Central memory CD4-positive, alpha-beta T cell (primary cell): ENCODE results near the gene MTFR1L.

Source experiments
- DNase-seq: peaks from one replicate; pipeline ENCODE4 v3.0.0; 2022

The MTFR1L gene

DNA sequence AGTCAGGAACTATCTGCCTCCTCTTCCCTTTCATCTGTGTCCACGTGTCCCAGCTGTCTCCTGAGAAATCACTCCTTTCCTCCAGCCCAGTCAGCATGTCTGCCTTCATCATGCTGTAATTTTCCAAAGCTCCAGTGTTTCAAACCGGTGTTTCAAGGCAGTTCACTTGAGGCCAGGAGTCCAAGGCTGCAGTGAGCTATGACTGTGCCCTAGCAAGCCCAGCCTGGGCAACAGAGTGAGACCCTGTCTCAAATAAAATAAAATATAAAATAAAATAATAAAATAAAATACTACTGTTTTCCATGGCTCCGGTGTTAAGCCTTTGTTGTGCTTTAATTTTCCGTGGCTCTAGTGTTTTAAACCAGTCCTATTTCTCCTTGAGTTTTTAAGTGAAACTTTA, 27.6 kb upstream of the MTFR1L start:
- no peak for DNase-seq

DNA sequence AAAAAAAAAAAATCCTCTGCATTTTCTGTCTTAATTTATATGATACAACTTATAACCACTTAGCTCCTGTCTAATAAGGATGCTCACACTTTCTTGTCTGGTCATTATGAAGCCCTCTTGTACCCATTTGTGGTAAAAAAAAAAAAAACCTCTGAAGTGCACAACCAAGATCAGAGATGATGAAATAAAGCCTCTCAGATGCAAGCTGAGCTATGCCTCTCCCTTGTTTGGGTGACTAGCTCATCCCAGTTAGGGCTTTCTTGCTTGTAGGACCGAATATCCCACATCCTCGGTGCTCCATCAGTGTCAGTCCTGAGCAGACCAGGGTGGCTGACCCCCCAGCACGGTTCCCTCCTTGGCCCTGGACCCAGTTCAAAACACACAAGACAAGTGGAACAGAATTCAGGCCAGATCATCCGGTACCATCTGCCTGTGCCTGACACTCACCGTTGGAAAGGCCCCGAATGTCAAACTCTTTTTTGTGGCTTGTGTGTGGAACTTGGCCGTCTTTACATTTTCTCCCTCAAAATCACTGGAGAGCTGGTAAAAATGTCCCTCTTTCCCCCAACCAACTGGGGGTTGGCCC, 26.1 kb upstream of the MTFR1L start:
- DNase-seq, result no peak

DNA sequence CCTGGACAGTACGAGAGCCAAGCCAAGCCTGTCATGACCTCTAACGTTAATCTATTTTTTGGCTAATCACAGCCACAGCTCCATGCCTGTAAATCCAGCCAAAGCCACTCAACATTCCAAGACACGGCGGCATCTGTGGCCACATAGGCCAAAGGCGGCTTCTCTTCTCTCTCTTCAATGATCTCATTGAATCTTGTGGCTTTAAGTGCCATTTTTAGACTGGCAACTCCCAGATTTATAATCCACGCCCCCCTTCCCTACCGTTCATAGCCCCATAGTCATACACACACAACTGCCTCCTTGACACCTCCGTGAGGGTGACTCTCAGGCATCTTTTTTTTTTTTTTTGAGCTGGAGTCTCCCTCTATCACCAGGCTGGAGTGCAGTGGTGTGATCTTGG, 25.4 kb upstream of the MTFR1L start:
- no peak for DNase-seq

DNA sequence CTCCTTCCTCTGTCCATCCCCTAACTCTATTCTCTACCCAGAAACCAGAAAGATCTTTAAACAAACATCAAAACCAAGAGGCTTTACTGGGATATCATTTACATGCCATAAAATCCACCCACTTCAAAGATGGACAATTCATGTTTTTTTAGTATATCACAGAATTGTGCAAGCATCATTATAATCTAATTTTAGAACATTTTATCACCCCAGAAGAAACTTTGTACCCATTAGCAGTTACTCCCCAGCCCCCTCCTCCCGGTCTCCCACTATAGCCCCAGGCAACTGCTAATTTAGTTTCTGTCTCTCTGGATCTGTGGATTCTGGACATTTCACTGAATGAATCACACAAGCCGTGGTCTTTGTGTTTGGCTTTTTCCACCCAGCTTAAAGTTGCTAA, 24.5 kb upstream of the MTFR1L start:
- DNase-seq, result no peak

DNA sequence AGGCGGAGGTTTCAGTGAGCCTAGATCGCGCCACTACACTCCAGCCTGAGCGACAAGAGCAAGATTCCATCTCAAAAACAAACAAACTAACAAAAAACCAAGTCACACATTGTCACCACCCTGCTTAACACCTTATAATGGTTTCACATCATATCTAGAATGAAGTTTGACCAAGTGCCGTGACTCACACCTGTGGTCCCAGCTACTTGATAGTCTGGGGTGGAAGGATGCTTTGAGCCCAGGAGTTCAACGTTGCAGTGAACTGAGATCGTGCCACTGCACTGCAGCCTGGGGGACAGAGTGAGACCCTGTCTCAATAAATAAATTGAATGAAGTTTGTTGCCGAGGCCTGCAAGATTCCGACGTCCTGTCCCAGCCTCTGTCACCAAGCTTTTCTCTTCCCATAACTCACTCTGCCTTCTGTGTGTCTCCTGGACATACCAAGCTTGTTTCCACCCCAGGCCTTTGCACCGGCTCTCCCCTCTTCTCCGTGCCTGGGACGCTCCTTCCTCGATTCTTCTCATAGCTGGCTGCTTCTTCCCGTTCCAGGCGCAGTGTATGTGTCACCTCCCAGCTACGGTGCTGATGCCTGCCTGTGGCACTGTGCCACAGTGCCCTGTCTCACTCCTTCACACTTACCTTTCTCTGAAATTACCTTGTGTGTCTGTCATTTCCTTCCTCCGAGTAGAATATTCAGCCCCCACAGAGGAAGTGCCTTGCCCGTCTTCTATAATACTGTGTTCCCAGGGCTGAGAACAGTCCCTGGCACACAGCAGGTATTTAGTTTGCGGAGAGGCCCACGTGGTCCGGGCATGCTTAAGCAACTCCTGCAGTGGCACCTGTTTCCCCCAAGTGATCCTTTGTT, 23.6 kb upstream of the MTFR1L start:
- DNase-seq, result no peak

DNA sequence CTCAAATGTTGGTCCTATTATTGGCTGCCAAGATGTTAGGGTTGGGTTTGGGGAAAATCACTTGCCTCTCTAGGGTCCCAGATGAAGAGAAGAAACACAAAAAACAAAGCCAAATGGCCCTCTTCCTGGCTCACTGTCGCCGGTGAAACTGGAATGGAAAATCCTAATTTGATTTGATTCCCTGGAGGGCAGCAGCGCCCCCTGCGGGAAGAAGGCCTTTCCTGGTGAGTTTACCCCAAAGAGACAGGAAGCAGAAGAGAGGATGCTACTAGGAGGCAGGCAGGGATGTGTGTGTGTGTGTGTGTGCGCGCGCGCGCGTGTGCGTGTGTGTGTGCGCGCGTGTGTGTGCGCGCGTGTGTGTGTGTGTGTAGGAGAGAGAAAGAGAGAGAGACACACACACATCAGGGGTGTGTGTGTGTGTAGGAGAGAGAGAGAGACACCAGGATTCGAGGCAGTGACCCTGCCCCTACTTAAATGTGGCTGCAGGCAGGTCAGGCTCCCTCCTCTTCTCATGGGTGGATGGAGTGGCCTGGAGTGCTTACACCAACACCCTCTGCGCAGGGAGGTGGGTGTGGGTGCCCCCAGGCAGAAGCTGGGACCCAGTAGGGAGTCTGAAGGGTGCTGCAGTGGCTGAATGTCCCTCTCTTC, 22.8 kb upstream of the MTFR1L start:
- DNase-seq, result peak; percentile 80

DNA sequence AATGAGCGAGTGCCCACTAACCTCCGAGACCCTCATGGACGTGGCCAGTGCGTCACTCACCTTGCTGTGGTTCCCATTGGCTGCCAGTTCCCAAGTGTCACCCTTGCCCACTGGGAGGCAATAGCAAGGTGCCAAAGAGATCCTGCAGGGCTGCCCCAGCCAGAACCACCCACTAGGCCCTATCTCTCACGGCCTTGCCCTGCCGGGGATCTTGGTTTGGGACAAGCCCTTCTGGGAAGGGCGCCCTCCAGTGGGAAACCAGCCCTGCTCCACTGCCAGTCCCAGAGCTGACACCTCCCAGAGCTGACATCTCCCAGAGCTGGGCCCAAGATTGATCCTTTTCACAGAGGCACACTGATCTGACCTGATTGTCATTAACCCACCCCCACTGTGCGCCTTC, 21.8 kb upstream of the MTFR1L start:
- no peak for DNase-seq

DNA sequence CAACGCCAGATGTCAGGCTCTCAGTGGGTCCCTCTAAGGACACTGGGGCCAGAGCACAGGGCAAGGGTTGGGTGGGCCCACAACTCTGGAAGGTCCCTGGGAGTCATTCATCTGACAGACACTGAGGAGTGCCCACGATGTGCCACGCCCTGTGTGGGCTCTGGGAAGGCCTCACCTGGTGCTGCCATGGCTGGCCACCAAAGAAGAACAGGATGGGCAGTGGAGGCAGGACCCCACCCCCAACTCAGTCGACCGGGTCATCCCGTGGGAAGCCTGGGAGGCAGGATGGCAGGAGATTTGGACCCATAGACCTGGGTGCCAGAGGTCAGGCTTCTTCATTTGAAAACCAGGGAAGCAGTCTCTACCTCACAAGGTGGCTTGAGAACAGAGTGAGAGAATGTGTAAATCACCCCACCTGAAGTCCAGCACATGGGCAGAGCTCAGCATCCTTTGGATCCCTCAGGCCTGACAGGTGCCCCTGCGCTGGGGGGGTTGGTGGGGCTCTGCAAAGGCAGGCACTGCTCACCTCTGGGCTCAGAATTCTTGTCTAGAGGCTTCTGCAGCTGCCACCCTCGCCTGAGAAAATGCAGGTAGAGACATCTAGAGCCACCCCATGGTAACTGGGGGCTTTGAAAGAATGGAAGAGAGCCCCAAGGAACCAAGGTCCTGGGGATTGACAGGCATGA, 20.9 kb upstream of the MTFR1L start:
- no peak for DNase-seq

DNA sequence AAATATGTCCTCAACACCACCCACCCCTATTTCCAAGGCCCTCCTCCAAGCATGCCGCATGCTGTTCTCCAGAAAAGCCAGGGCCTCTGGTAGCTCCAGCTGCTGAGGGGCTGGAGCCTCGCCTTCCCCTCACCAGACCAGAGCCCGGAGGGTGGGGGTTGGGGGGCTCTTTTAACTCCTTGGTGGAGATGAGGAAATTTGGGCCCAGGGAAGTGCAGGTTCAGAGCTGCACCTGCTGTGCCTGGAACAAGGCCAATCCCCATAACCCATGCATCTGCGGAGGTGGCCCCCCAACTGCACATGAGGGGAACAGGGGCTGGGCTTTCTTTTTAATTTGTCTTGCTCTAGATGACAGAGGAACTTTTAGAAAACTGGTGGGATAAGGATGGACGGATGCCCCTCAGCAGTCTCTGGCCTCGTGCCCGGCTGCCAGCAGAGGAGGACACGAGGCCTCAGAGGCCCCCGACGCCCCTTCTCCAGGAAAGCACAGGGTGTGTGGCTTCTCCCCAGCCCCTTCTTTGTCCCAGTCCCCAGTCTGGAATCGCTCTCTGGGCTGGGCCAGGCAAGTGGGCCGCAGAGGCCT, 20.3 kb upstream of the MTFR1L start:
- DNase-seq, result no peak

DNA sequence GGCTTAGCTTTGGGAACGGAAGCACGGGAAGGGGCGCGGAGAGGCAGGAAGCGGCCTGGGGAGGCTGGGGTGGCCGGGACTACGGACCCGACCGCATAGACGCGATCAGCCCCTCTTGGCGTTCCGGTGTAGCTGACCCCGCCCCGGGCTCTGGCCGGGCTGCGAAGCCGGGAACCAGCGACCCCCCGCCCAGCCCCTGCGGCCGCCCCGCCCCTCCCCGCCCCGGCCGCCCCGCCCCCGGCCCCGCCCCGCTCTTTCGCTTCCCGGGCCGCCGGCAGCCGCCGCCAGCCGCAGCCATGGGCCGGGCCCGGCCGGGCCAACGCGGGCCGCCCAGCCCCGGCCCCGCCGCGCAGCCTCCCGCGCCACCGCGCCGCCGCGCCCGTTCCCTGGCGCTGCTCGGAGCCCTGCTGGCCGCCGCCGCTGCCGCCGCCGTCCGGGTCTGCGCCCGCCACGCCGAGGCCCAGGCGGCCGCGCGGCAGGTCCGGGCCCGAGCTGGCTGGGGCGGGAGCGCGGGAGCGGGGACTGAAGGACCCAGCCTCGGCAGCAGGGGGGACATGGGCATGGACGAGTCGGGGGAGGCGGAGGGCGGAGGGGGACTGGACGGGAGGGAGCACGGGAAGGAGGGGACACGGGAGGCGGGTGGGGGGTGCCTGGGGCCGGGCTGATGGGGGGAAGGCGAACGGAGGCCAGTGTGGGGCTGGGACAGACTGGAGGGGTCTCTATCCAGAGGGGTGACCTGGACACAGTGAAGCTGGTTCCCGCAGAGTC, 19.6 kb upstream of the MTFR1L start, which contains the start of gene SELENON:
SELENON (plus strand) TSS at position 259 of the 768 bp plus-strand sequence; CDS start at position 297, 38 bp downstream.
- DNase-seq, result no peak

DNA sequence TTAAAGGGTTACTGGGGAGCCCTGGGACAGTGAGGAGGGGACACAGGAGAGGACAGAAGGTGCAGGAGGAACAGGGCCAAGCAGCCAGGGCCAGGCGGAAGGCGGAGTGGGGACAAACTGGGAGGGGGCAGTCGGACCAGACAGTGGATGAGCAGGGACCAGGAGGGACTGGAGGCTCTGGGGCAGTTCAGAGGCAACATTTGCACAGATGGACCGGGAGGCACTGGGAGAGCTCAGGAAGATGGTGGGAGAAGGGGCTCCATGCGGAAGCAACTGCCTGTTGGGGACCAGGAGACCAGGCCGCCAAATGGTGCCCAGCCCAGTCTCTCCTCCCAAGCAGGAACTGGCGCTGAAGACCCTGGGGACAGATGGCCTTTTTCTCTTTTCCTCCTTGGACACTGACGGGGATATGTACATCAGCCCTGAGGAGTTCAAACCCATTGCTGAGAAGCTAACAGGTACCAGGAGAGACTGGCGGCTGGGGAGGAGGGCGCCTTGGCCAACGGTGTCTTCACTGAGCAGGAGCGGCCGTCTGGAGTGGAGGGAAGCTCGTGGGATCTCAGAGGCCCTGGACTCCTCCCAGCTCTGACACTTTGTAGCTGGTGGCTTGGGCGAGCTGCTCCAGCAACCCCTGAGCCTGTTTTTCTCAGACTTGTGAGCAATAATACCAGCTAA, 18.9 kb upstream of the MTFR1L start:
- no peak for DNase-seq

DNA sequence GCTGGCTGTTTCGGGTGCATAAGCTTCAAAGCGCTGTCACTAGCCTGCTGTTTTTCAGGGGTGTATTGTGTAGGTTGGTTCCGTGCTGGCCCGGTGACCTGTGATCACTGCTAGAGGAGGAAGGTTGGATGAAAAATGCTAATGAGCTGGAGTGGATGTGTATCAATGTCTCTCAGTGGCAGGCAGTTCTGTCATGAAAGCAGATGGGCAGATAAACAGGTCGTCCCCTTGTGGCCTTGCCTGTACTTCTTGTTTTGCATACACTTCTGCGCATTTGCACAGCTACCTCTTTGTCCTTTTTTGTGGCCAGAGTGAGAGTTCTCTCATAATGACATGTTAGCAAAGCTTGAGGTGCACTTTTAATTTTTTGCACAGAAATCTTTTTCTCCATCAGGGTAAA, 16.8 kb upstream of the MTFR1L start:
- no peak for DNase-seq

DNA sequence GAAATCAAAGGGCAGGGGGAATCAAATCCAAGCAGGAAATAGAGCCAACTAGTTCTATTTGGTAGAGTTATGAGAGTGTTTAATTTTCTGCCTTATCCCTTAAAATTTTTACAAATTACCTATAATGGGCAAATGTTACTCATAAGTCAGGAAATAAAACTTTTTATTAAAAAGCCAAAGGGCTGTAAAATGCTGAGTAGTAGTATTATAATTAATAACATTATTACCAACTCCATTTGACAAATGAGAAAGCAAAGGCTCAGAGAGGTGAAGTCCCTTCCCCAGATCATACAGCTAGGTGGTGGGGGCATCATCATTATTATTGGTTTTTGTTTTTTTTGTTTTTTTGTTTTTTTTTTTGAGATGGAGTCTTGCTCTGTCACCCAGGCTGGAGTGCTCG, 16.4 kb upstream of the MTFR1L start:
- DNase-seq, result no peak

DNA sequence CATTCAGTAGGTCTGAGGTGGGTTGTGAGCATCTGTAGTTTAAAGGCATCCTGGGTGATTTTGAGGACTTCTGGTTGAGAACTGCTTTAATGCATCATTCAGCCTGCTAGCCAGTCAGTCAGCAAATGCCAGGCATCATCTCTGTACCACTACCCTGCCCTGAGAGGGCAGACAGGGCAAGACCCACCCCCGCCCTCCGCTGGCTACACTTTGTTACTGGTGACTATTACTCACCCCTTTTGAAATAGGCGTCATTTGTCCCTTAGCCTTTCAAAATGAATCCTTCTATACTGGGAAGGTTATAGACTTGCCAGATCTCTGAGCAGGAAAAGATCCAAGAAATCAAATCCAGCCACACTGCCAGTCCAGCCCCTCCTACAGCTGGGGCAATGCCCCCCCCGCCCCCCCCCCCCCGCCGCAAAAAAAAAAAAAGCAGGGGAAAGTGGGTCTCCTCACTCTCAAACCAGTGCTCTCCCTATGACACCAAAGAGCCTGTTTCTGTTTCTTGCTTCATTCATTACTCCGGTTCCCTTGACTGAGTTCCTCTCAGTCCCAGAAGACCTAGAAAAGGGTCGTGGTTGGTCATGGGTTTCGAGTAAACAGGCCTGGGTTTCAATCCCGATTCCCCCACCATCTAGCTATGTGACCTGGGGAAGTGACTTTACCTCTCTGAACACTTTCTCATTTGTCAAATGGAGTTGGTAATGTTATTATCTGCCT, 15.3 kb upstream of the MTFR1L start:
- no peak for DNase-seq

DNA sequence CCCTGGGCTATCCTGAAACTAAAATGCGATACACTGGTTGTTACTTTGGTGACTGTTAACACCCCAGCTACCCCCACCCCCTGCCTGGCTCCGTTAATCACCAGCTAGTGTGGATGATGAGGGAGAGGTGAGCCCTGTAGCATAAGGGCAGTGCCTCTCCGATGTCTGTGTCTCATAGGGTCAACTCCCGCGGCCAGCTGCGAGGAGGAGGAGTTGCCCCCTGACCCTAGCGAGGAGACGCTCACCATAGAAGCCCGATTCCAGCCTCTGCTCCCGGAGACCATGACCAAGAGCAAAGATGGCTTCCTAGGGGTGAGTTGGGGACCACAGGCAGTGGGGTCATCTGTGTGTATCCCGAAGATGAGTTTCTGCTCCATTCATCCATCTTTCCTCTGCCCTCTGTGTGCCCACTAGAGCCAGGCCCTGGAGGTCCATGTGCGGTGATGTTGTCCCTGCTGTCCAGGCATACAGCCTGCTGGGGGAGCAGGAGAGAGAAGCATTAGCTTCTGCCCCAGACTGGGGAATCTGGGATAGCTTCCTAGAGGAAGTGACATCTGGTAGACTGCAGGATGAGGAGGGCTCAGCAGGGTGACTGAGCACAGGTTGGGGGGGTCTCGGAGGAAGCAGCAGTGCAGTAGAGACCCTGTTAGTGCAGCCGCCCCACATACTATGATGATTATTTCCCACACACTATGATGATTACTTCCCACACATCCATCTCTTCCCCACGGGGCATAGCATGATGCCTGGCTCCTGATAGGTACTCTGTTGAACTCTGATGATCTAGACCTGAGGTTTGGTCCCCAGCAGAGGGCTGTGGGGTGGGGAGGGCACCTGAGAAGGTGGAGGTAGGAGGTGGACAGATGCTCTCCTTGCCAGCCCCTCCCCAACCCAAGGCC, 14.5 kb upstream of the MTFR1L start:
- DNase-seq, result no peak

DNA sequence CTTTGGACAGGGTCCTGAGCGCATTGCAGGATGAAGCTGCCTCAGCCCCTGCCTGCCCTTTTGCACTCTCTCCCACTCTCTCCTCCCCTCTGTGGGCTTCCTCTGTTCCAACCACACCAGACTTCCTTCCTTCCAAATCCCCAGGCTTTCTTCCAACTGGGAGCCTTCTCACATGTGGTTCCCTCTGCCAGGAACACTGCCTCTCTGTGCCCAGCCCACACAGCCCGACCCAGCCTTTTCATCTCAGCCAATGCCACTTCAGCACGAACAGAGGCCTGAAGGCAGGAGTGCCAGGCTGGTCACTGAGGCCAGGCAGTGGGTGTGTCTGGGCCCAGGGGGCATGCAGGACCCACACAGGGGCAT, 13.9 kb upstream of the MTFR1L start:
- DNase-seq, result no peak

DNA sequence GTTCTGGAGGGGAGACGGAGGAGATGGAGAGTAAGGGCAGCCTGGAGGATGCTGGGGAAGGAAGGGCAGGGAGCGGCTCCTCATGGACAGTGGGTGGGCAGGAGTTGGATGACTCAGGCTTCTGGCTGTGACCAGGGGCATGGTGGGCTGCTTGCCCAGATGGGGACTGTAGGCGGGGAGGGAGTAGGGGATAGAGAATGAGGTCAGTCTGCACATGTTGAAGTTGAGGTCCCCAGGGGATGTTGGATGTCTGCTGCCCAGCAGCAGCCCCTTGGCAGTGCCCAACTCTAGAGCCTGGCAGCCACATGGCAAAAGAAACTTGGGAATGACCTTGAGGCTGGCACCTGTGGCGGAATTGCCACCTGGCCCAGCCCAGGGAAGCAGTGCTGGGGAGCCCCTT, 13.3 kb upstream of the MTFR1L start:
- DNase-seq, result no peak

DNA sequence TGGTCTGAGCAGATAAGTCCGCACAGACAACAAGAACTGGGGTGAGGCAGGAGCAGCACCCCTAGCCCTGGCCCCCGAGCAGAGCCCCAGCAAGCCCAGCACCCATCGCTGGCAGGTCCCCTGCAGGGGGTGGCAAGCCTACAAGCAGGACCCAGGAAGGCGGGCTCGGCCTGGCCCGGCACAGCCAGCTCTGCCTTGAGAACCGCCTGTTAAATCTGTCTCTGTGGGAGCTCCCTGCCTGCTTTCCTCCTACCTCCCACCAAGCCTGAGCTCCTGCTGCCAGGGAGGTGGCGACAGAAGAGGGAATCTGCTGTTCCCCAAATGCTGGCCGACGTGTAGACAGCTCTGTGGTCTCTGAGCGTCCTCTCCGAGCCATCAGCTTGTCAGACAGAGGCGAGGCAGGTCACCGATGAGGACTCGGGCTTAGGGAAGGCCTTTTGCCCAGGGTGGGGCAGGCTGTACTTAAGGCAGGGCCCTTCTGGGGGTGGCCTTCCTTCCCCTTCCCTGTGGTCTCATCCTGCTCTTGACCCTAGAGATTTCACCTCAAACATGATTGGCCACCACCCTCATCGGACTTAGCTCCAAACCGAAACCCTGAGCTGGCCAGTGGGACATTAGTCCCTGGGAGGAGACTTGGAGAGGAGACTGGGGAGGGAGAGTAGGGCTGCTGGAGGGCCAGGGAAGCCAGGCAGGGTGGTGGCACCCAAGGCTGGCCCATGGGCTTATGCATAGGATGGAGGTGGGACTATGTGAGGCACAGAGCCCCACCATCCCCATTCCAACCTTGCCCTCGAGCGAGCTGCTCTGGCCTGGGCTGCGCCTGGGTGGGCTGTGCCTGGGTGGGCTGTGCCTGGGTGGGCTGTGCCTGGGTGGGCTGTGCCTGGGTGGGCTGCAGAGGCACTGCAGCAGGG, 12.0 kb upstream of the MTFR1L start:
- no peak for DNase-seq
